Fibroblast of mammary gland (primary cell): ENCODE results near the gene PPM1L.

ENCODE experiments used
- DNase-seq: peaks from one replicate; pipeline ENCODE4 v3.0.0-alpha.2; 2010; ENCODE audit warnings: low read depth
- H3K4me3 ChIP-seq: 2 replicates; pipeline ENCODE4 v1.5.1; 2011; ENCODE audit warnings: low read depth, mild to moderate bottlenecking, low read length, moderate library complexity; ENCODE audit not compliant: control insufficient read depth
- TF ChIP-seq, protein P1 (sequence below): conservative IDR thresholded peaks from 2 replicates; pipeline ENCODE4 v1.5.1; 2011; ENCODE audit warnings: low read depth, low read length, inconsistent platforms; ENCODE audit not compliant: control insufficient read depth, insufficient read depth

Gene PPM1L

DNA sequence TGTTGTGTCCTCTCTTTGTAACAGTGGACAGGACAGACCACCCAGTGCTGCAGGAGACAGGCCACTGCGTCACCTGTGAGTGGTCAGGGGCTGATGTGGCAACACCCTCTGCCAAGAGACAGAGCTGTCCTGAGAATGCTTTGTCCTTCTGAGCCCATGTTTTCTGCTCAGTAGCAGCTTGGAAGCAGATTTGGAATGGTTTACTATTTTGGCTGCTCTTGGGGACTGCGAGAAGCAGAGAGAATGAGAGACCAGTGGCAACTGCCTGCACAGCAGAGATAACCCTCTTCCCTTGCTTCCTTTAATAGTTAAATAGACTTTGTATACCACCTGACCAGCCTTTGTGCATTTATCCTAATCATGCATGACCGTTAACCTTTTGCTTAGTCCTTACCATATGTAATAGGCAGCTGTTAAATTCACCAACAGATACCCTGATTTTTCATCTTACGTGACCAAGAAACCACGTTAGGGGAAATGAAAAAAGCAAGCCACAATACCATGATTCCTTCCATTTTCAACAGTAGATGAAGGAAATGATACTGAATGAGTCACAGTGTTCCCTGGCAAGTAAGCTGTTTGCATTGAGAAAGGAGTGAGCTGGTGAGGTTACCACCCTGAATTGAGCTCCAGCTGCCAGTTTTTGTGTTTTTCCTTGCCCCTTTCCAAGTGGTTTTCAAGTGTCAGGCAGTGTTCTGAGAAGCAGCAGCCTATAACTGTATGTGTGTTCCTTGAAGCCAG, 313.6 kb downstream of the PPM1L start:
- no peak overlapping the region for H3K4me3 ChIP-seq
- TF ChIP-seq, protein P1, sequence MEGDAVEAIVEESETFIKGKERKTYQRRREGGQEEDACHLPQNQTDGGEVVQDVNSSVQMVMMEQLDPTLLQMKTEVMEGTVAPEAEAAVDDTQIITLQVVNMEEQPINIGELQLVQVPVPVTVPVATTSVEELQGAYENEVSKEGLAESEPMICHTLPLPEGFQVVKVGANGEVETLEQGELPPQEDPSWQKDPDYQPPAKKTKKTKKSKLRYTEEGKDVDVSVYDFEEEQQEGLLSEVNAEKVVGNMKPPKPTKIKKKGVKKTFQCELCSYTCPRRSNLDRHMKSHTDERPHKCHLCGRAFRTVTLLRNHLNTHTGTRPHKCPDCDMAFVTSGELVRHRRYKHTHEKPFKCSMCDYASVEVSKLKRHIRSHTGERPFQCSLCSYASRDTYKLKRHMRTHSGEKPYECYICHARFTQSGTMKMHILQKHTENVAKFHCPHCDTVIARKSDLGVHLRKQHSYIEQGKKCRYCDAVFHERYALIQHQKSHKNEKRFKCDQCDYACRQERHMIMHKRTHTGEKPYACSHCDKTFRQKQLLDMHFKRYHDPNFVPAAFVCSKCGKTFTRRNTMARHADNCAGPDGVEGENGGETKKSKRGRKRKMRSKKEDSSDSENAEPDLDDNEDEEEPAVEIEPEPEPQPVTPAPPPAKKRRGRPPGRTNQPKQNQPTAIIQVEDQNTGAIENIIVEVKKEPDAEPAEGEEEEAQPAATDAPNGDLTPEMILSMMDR, result no peak
- DNase-seq, result peak; percentile 82

DNA sequence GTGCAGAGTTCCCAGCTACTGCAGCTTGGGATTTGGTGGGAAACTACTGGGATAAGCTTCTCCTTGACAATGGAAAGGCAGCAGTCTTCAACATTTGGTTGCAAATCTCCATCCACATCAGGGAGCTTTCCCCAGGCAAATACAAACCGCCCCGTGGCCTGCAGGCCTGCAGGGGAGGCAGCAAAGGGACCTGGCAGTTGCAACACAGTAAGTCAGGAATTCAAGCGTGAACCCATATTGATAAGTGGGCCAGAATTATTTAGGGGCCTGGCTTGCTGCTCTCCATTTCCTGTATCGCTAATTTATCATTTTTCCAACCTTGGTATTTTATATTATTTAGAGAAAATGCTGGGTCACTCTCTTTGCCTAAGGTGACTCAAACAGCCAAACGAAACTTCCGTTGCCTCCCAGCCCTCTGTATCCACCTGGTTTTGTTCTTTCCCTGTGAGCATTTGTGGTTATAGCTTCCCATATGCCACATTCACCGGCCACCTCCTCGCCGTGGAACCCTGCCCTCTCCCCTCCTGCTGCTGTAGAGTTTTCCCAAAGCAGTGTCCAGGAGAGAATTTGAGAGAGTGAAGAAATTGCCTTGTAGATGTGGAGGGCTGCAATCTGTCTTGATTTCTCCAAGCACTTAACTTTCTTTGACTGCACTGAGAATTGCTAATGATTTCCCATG, 314.4 kb downstream of the PPM1L start:
- TF ChIP-seq, protein P1, result no peak
- DNase-seq, result no peak
- H3K4me3 ChIP-seq, result no peak overlapping the region

DNA sequence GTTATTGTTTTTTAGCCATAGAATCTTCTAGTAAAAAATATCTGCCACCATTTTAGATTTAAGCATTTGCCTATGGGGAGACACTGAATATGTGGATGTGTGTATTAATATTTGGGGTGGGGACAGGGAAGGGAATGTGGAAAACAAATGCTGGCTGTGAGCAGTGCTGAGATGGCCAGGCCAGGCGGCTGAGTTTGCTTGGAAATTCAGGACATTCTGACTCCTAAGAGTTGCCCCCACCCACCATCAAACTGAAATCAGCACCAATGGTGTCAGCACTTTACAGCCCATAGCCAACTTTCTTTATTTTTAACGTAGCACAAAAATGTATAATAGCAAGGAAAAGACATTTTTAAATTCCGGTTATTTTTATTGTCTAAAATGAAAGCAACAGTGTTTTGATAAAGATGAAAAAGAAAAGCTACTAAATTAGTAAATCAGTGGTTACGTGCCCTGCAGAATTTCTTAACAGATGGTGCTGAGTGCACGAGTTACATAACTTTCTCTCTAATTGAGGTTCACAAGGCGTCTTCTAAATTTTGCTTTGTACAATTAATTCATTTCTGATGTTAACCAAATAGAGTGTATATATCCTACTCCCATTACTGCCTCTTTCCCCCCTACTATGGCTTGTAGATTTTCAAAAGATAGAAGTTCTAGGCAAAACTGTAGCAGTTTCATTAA, 315.1 kb downstream of the PPM1L start:
- TF ChIP-seq, protein P1, result no peak
- H3K4me3 ChIP-seq, result no peak overlapping the region
- DNase-seq, result no peak

DNA sequence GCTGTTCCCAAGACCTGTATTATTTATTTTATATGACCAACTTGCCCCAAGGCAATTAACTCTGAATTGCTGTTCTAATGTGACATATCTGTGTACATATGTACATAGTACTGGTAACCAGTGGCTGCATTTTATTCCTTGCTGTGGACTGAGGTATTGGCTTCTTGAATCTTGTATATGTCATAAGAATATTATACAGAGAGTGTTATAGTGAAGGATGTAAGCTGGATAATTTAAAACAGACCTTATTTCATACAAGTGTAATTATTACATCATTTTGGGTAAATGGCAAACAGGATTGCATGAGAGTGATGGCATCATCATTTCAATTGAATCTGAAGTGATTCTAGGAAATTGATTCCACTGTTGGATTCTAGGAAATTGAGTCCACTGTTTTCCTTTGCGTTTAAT, 316.2 kb downstream of the PPM1L start:
- no peak for DNase-seq
- H3K4me3 ChIP-seq, result no peak overlapping the region
- TF ChIP-seq, protein P1, result no peak

DNA sequence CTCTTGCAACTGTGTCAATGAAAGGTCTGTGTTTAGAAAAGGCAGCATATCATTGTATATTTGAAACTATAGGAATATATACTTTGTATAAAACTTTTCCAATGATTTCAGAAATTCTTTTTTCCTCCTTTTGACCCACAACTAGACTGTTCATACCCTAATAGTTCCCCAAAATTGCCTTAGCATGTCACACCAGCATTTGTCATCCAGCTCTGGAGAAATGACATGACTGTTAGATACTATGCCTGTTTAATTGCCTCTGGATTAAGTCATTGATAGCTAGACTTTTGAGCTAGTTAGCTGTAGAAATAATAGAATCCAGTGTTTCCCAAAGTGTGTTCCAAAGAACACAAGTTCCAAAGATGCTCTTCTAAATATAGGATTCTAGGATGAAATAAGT, 316.7 kb downstream of the PPM1L start:
- TF ChIP-seq, protein P1, result no peak
- no peak for DNase-seq
- H3K4me3 ChIP-seq, result no peak overlapping the region

DNA sequence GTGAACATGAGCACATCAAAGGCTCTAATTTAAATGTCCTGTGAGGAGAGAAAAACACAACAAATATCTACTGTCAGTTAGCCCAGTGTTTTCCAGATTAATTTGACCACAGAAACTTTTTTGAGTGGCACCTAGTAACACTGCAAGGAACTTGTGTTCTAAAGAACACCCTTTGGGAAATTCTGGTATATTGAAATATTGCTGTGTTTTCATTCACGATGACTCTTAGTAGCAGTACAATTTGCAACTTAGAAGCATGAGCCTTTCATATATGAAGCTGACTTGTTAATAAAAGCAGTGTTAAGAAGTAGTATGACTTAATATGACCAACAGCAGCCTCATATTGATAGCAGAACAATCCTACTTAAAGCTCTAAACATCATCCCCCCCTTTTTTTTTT, 317.1 kb downstream of the PPM1L start:
- TF ChIP-seq, protein P1, result no peak
- no peak overlapping the region for H3K4me3 ChIP-seq
- no peak for DNase-seq
